ENCODE results near the gene SPPL3.

DNA sequence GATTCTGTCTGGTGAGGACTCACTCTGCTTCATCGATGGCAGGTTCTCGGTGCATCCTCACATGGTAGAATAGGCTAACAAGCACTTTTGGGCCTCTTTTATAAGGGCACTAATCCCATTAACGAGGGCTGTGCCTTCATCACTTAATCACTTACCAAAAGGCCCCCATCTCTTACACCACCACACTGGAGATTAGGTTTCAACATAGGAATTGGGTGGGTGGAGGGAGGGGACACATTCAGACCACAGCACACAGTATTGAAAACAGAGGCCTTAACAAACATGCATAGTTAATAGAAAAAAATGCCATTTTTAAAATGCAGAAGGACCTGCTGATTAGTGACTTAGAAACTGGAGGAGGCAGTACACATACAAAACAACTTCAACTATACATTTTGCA is 61.6 kb downstream of the SPPL3 start:
- TF ChIP-seq, protein P1, sequence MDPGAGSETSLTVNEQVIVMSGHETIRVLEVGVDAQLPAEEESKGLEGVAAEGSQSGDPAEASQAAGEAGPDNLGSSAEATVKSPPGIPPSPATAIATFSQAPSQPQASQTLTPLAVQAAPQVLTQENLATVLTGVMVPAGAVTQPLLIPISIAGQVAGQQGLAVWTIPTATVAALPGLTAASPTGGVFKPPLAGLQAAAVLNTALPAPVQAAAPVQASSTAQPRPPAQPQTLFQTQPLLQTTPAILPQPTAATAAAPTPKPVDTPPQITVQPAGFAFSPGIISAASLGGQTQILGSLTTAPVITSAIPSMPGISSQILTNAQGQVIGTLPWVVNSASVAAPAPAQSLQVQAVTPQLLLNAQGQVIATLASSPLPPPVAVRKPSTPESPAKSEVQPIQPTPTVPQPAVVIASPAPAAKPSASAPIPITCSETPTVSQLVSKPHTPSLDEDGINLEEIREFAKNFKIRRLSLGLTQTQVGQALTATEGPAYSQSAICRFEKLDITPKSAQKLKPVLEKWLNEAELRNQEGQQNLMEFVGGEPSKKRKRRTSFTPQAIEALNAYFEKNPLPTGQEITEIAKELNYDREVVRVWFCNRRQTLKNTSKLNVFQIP (CRISPR knock-in tag; IDR thresholded peaks at IDR 0.05; ENCODE audit: borderline replicate concordance, low read depth), result no peak
- TF ChIP-seq BACH2 (CRISPR knock-in tag; IDR thresholded peaks at IDR 0.05; ENCODE audit: borderline replicate concordance), result no peak
- TF ChIP-seq, protein P2, sequence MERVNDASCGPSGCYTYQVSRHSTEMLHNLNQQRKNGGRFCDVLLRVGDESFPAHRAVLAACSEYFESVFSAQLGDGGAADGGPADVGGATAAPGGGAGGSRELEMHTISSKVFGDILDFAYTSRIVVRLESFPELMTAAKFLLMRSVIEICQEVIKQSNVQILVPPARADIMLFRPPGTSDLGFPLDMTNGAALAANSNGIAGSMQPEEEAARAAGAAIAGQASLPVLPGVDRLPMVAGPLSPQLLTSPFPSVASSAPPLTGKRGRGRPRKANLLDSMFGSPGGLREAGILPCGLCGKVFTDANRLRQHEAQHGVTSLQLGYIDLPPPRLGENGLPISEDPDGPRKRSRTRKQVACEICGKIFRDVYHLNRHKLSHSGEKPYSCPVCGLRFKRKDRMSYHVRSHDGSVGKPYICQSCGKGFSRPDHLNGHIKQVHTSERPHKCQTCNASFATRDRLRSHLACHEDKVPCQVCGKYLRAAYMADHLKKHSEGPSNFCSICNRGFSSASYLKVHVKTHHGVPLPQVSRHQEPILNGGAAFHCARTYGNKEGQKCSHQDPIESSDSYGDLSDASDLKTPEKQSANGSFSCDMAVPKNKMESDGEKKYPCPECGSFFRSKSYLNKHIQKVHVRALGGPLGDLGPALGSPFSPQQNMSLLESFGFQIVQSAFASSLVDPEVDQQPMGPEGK (CRISPR knock-in tag; IDR thresholded peaks at IDR 0.05; ENCODE audit: borderline replicate concordance), result no peak
- no peak for TF ChIP-seq OSR1 (CRISPR knock-in tag; IDR thresholded peaks at IDR 0.05)

Data from SK-N-SH treated with all-trans-retinoic acid at 6 μM for 48 hours (cell line).